Common myeloid progenitor, CD34-positive (primary cell): ENCODE measurements around the gene ZRANB3.

Source experiments
- CTCF ChIA-PET: fragments of 350-600 bp; sonication (Branson Sonifier 250); formaldehyde crosslinking; loops from one replicate; lab custom pipeline; 2021; ENCODE audit warnings: antibody characterized with exemption; lab: Charles Lee
- POLR2A ChIA-PET: fragments of 350-600 bp; sonication (Branson Sonifier 250); formaldehyde crosslinking; loops from one replicate; lab custom pipeline; 2021; ENCODE audit warnings: antibody characterized with exemption; lab: Charles Lee
- DNase-seq, 3 donors: peaks; one replicate each; pipeline versions ENCODE4 v3.0.0 to v3.0.0-alpha.2; 2013
- H3K27ac ChIP-seq, 2 experiments: 1 replicate in 1 of 2; 2 replicates in 1 of 2; pipeline ENCODE4 v1.7.0; 2013; ENCODE audit warnings: inconsistent platforms in 2 of 2, low read length in 2 of 2, mild to moderate bottlenecking in 2 of 2, low read depth in 1 of 2, moderate library complexity in 1 of 2; ENCODE audit not compliant: severe bottlenecking in 2 of 2, insufficient read depth in 1 of 2, poor library complexity in 1 of 2
- H3K27me3 ChIP-seq, 5 experiments: replicated peaks in 2 of 5; 1 replicate in 3 of 5; 2 replicates in 2 of 5; pipeline versions ENCODE4 v1.6.1 to v1.7.0; 2013; ENCODE audit warnings: low read length in 4 of 5, mild to moderate bottlenecking in 2 of 5, moderate library complexity in 2 of 5, inconsistent platforms in 1 of 5; ENCODE audit not compliant: insufficient read depth in 5 of 5, control insufficient read depth in 4 of 5
- H3K36me3 ChIP-seq, 4 experiments: 1 replicate in 2 of 4; 2 replicates in 2 of 4; pipeline versions ENCODE4 v1.6.1 to v1.7.0; 2013; ENCODE audit warnings: low read length in 3 of 4, control low read depth in 1 of 4, mild to moderate bottlenecking in 1 of 4; ENCODE audit not compliant: control insufficient read depth in 4 of 4, insufficient read depth in 4 of 4
- H3K4me1 ChIP-seq, 4 experiments: 1 replicate in 3 of 4; 2 replicates in 1 of 4; pipeline versions ENCODE4 v1.6.1 to v1.7.1; 2013; ENCODE audit warnings: low read length in 3 of 4, mild to moderate bottlenecking in 3 of 4, control low read depth in 1 of 4, inconsistent platforms in 1 of 4, moderate library complexity in 1 of 4; ENCODE audit not compliant: control insufficient read depth in 4 of 4, insufficient read depth in 4 of 4; ENCODE audit errors: control extremely low read depth in 1 of 4
- H3K4me3 ChIP-seq, 7 experiments: 1 replicate in 4 of 7; 2 replicates in 3 of 7; pipeline versions ENCODE4 v1.5.1 to v1.7.0; 2013; ENCODE audit warnings: mild to moderate bottlenecking in 7 of 7, low read length in 6 of 7, moderate library complexity in 6 of 7, inconsistent platforms in 2 of 7, low read depth in 2 of 7, control low read depth in 1 of 7; ENCODE audit not compliant: insufficient read depth in 4 of 7, control insufficient read depth in 1 of 7; ENCODE audit errors: extremely low read depth in 1 of 7
- H3K9me3 ChIP-seq, 5 experiments: 1 replicate in 4 of 5; 2 replicates in 1 of 5; pipeline versions ENCODE4 v1.6.1 to v1.7.1; 2013; ENCODE audit warnings: low read length in 4 of 5, mild to moderate bottlenecking in 2 of 5, inconsistent platforms in 1 of 5, low read depth in 1 of 5, moderate library complexity in 1 of 5; ENCODE audit not compliant: control insufficient read depth in 4 of 5, insufficient read depth in 2 of 5; ENCODE audit errors: control extremely low read depth in 1 of 5
- WGBS: methylation state at CpG from one replicate; pipeline ENCODE4 v1.1.5; 2013; ENCODE audit not compliant: insufficient coverage; 5-methylcytosine and 5-hydroxymethylcytosine counted together

ZRANB3 gene

GRCh38 chr2:135099802-135100483 is 431.1 kb downstream of the ZRANB3 start:
- WGBS, result 68% methylated on average over 3 of the region's 5 CpGs
- DNase-seq, result no peak
- Histone ChIP-seq H3K27ac (no peak overlapping the region), H3K4me1 (no peaks in the 10 kb centered on the region), H3K36me3 (peaks cover 14 to 35% (median 17%) of the 10 kb centered on the region in 4 experiments), H3K27me3 (no peaks in the 10 kb centered on the region), H3K4me3 (no peak overlapping the region), H3K9me3 (peaks cover 0 to 9% (median 0%) of the 10 kb centered on the region in 5 experiments)
- ChIA-PET CTCF (no interaction called here), POLR2A (no interaction called here)

- H3K27ac ChIP-seq, result no peak overlapping the region
- H3K27me3 ChIP-seq, result no peaks in the 10 kb centered on the region
- ChIA-PET POLR2A (no interaction called here), CTCF (no interaction called here)
- no peak overlapping the region for H3K4me3 ChIP-seq
- H3K4me1 ChIP-seq, result no peaks in the 10 kb centered on the region
- H3K9me3 ChIP-seq, result no peaks in the 10 kb centered on the region
- no CpG with 5 or more reads among the region's 2 CpGs for WGBS
- H3K36me3 ChIP-seq, result peaks cover 6 to 38% (median 18%) of the 10 kb centered on the region in 4 experiments
- DNase-seq, result no peak
Measured at GRCh38 chr2:135097532-135098231, 433.3 kb downstream of the ZRANB3 start.

GRCh38 chr2:135096665-135097446 is 434.2 kb downstream of the ZRANB3 start:
- H3K9me3 ChIP-seq, result no peaks in the 10 kb centered on the region
- 100% methylated on average over 1 of the region's 4 CpGs for whole genome bisulfite sequencing
- peaks cover 6 to 32% (median 15%) of the 10 kb centered on the region in 4 experiments for H3K36me3 ChIP-seq
- no peak for DNase-seq
- no peaks in the 10 kb centered on the region for H3K27me3 ChIP-seq
- ChIA-PET POLR2A (no interaction called here), CTCF (no interaction called here)
- H3K4me3 ChIP-seq, result no peak overlapping the region
- H3K4me1 ChIP-seq, result no peaks in the 10 kb centered on the region
- no peak overlapping the region for H3K27ac ChIP-seq

GRCh38 chr2:135095591-135095990 is 435.4 kb downstream of the ZRANB3 start:
- CTCF ChIA-PET, result no interaction called here
- no CpG with 5 or more reads among the region's 3 CpGs for WGBS
- Histone ChIP-seq H3K27ac (no peak overlapping the region), H3K36me3 (peaks cover 6 to 29% (median 12%) of the 10 kb centered on the region in 4 experiments), H3K4me3 (no peak overlapping the region), H3K27me3 (no peaks in the 10 kb centered on the region), H3K9me3 (no peaks in the 10 kb centered on the region), H3K4me1 (no peaks in the 10 kb centered on the region)
- POLR2A ChIA-PET, result no interaction called here
- DNase-seq, result no peak

GRCh38 chr2:135094508-135094907 is 436.5 kb downstream of the ZRANB3 start:
- WGBS, result 100% methylated on average over 1 of the region's 2 CpGs

GRCh38 chr2:135093670-135094330 is 437.2 kb downstream of the ZRANB3 start:
- CTCF ChIA-PET, result interaction anchor here (1.1 to 1.4 kb wide), 3 partner anchors 18 to 91 kb away, joined by 3 read pairs; no protein-coding TSS in a partner anchor
- no peaks in the 10 kb centered on the region for H3K27me3 ChIP-seq
- no peaks in the 10 kb centered on the region for H3K4me1 ChIP-seq
- peaks cover 6 to 31% (median 11%) of the 10 kb centered on the region in 4 experiments for H3K36me3 ChIP-seq
- DNase-seq, result no peak
- WGBS, result 100% methylated on average over 3 of the region's 3 CpGs
- H3K4me3 ChIP-seq, result no peak overlapping the region
- POLR2A ChIA-PET, result no interaction called here
- no peaks in the 10 kb centered on the region for H3K9me3 ChIP-seq
- H3K27ac ChIP-seq, result no peak overlapping the region

More at GRCh38 chr2:135094508-135094907, 436.5 kb downstream of the ZRANB3 start:
- no peak for DNase-seq
- Histone ChIP-seq H3K27me3 (no peaks in the 10 kb centered on the region), H3K36me3 (peaks cover 6 to 31% (median 11%) of the 10 kb centered on the region in 4 experiments), H3K4me1 (no peaks in the 10 kb centered on the region), H3K4me3 (no peak overlapping the region), H3K9me3 (no peaks in the 10 kb centered on the region), H3K27ac (no peak overlapping the region)
- ChIA-PET POLR2A (no interaction called here), CTCF (interaction anchor here (1.3 kb wide), 1 partner anchor 90 kb away, joined by 3 read pairs; no protein-coding TSS in a partner anchor)
